ENCODE measurements around the gene CYP27C1. TPM values are rescaled to one million over a fixed set of nuclear protein-coding genes. Genes with fewer than 3 reads are reported as not detected.
A peak's percentile ranks its signal among the peaks of the same experiment; 100 is the strongest.

The CYP27C1 gene
- total and polyA plus RNA-seq, 9 of the 15 experiments (the other 6 are each of a cell fraction or from before 2014, with no cell fraction given): not detected

GRCh38 chr2:127196998-127197397 lies 23.1 kb downstream of the CYP27C1 start (continued):
- TF ChIP-seq CTCF (IDR thresholded peaks at IDR 0.05 in 2 of 3, conservative IDR thresholded peaks at IDR 0.05 in 1 of 3; ENCODE audit: insufficient read depth in 2 of 3, low read depth in 1 of 3, low read length in 3 of 3) (peak; percentile 59 to 65 (median 59)), RAD21 (CRISPR knock-in tag; conservative IDR thresholded peaks at IDR 0.05 in 1 of 2, IDR thresholded peaks at IDR 0.05 in 1 of 2) (peak; percentile 46 to 70), FOXO4 (CRISPR knock-in tag; IDR thresholded peaks at IDR 0.05) (no peak), IRF9 (tag; IDR thresholded peaks at IDR 0.05) (peak; percentile 27; the same call in 1 of the 2 replicates), CLOCK (CRISPR knock-in tag; IDR thresholded peaks at IDR 0.05; ENCODE audit: borderline replicate concordance) (no peak), CEBPG (CRISPR knock-in tag; IDR thresholded peaks at IDR 0.05) (no peak), CEBPG (tag; conservative IDR thresholded peaks at IDR 0.05 in 1 of 2, IDR thresholded peaks at IDR 0.05 in 1 of 2) (peak; percentile 75 to 82), ZSCAN32 (CRISPR knock-in tag; IDR thresholded peaks at IDR 0.05) (peak; percentile 75), HNRNPL (IDR thresholded peaks at IDR 0.05; ENCODE audit: low read depth, low read length) (no peak), STAG1 (CRISPR knock-in tag; IDR thresholded peaks at IDR 0.05; ENCODE audit: borderline replicate concordance) (peak; percentile 28; the same call in 1 of the 2 replicates), USF2 (CRISPR knock-in tag; IDR thresholded peaks at IDR 0.05) (no peak), MXD1 (CRISPR knock-in tag; IDR thresholded peaks at IDR 0.05; ENCODE audit: borderline replicate concordance, poor library complexity, severe bottlenecking) (no peak), RBM39 (optimal IDR thresholded peaks at IDR 0.05; ENCODE audit: low read depth, low read length) (no peak)
